NCI-H226 (cell line): ENCODE results near the gene COLEC12.
A peak's percentile ranks its signal among the peaks of the same experiment; 100 is the strongest.

Experiments
- DNase-seq: peaks from one replicate; pipeline ENCODE4 v3.0.0-alpha.2; 2015

Gene COLEC12

GRCh38 chr18:382423-382984 is 118.0 kb downstream of the COLEC12 start:
- no peak for DNase-seq

GRCh38 chr18:379681-380330 is 120.7 kb downstream of the COLEC12 start:
- DNase-seq, result no peak

DNA sequence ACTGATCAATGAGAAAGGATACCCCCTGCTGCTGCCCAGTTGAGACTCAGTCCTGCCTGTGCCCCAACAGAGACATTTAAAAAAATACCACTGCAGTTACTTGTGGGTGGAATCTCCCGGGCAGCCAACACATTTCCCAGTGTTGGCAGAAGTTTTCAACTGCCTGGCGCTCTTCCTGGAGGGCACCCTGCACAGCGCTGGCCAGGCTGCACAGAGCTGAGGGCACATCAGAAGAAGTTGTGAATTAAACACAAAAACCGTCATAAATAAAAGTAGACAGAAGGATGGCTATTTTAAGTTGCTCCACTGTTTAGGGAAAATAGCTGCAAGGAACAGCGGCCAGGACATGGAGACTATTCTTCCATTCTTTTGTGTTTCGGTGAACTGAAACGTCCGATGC is 122.4 kb downstream of the COLEC12 start:
- DNase-seq, result no peak

GRCh38 chr18:377088-377487 is 123.4 kb downstream of the COLEC12 start:
- no peak for DNase-seq

DNA sequence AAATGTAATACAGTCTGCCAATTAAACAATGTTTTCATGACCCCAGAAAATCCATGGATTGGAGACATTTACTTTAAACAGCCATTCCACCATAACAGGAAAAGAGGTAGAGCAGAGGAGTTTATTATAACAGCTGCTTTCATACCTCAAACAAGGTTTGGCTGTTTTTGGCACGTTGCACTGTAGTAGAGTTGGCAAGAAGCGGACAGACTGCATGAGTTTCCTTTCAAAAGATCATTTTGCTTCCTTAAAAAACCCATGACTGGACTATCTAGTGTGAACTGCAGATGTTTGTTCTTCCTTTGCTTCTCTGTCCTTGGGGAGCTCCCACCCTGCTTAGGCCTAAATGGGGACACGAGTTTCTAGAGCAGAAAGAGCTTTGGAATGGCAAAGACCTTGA is 124.2 kb downstream of the COLEC12 start:
- DNase-seq, result no peak

DNA sequence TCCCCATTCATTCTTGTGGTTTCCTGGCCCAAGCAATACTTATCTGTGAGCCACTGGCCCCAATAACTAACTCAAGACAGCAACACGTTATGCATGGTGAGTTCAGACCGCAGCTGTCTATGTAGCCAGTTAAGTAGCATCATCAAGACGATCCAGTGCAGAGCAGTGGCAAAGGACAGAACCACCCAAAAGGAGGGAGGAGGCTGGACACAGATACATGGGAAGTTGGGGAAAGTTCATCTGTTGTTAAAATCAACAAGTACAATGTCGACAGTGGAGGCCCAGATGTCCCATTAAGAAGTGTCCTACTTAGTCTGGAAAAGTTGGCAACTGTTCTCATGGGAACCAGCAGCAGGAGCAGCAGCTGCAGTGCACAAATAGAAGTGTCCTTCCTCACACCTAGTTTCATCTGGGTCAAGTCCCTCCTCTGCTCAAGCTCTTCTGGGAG is 125.8 kb downstream of the COLEC12 start:
- no peak for DNase-seq

DNA sequence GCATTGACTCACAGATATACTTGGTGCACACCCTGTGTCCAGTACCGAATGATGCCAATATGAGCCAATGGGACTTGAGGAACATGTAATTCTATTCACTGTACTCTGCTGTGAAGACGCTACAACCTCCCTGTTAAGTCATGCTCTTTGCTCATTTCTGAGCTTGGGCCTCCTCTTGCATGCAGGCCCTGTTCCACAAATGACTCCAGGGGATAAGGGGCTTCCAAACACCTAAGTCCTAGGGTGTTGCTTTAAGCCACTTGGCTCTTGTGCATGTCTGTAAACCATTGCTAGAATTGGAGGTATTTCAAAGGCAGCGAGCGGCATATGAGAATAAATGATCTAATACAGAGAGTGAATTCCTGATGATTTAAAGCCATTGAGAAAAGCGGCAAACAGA is 126.7 kb downstream of the COLEC12 start:
- no peak for DNase-seq

DNA sequence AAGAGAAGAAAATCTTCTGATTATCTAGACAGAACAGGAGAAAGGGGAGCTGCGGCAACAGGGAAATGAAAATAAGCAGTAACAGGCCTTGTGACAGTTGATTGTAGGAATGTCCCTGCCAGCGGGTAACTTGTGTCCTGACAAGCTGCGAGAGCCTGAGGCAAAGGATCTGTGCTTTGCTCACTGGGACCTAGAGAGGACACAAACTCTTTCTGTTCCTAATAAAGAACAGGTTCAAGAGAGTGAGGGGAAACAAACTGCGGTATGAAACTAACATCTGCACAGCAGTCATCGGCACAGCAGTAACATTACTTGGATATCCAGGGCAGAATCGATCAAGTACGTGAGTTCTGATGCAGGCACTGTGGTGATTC is 128.9 kb downstream of the COLEC12 start:
- DNase-seq, result no peak

- DNase-seq, result no peak
Measured at GRCh38 chr18:370751-371608, 129.5 kb downstream of the COLEC12 start.

DNA sequence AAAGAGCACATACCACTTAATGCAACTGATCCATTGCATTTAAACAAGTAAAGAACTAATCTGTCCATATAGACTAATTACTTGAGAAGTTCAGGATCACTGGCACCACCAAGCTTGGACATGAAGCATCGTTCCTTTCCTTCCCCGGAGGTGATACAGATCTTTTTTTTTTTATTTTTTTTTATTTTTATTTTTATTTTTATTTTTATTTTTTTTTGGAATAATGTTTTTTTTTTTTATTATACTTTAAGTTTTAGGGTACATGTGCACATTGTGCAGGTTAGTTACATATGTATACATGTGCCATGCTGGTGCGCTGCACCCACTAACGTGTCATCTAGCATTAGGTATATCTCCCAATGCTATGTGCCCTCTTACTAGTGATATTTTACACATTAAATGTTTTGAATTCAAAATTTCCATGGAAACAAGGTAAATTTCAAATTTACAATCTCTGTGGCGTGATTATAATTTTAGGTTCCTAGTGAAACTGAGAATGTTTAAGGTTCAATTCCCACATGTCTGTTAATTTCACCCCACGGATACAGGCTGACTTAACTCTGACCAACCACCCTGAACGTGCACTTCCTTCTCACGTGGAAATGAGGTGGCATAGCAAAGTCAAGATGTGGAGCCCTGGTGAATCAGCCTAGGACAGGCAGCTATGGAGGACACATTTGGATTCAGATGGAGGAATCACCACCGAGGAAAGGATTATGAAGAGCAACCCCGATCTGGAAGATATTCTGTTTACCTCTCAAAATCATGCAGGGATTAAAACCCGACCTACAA is 131.1 kb downstream of the COLEC12 start:
- no peak for DNase-seq

GRCh38 chr18:366466-367061 is 133.9 kb downstream of the COLEC12 start:
- DNase-seq, result no peak

- peak; percentile 34 for DNase-seq
Measured at GRCh38 chr18:365651-366050, 134.8 kb downstream of the COLEC12 start.

GRCh38 chr18:364256-364826 is 136.2 kb downstream of the COLEC12 start:
- DNase-seq, result no peak

DNA sequence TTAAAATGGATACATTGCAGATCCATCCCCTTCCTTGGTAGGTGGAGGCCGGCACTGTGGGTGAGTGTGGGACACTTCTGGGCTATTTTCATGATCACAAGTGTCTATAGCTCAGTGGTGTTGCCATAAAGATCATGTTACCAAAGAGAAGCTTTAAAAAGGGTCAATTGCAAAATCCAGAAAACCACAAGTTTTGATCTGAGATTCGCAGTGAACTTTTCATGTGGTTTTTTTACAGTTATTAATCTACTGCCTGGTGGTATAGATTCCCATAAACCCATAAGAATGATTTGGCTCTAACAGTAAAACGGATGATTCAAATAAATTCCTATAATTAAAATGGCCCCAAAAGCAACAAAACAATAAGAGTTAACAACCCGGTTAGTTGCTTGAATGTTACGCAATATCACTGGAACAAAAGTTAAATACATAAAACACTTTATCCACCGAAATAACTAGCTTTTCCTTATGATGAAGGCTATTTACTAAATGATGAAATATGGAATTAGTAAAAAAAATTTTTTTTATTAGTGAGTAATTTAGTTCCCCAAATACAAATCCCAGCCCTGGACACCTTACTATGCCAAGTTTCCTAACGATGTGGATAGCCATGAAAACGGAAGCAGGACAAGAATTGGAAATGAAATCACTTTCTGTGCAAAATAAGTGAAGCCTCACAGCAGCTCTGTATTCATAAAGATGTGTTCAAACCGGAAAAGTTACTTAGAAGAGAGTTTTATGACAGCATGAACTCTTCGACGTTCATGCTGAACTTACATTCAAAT is 137.0 kb downstream of the COLEC12 start:
- DNase-seq, result no peak

DNA sequence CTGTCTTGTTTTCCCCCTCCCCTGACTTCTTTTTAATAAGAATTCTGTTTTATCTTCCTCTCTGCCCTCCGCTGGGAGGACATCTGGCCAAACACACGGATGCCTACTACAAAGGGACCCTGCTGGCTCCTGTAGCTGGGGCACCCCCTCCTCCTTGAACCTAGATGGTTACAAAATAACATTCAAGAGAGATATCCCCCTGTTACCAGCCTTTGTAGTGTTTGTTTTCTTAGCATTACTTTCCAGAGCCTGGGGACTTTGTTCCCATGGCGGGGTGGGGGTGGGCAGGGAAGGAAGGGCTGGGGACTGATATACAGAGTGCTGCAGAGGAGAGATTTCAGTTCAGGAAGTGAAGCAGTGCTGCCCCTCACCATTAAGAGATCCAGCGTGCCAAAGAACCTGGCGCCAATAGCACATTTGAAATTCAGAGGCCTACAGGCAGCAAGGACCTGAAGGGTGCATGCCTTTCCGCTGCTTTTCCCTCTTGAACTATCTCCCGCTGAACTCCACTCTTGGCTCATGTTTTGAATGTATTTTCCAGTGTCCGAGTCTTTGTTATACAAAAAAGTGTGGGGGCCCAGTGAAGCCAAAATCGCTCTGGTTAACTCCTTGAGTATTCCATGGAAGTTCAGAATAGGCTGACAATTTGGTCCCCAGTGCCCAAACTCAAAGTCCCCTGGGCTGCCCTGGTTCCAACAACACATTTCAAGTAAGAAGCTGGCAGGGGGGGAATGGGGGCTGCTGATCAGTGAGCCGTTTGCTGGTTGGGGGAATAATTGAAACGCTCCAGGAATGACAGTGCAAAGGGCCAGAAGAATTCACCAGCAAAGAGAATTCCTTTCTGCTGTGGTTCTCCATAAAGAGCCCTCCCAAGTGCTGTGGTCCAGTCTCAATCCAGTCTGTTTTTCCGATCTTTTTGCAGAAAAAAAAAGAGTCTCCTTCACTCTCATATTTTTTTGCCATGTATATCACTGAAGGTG is 137.9 kb downstream of the COLEC12 start:
- DNase-seq, result no peak

DNA sequence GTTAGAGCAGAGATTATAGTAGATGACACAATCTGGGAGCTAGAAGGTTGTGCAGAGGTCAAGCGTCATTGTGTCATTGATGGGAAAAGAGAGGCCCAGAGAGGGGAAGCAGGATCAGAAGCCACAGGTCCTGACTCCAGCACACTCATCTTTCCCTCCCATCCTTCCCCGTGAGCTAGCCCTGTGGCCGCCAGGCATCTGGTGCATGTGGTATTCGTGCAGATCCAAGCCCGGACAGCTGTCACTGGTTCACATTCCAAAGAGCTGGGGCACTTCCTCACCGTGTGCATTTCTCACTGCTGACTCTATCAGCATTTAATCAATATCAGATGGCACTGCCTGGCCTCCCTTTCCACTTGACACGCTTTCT is 138.6 kb downstream of the COLEC12 start:
- no peak for DNase-seq

DNA sequence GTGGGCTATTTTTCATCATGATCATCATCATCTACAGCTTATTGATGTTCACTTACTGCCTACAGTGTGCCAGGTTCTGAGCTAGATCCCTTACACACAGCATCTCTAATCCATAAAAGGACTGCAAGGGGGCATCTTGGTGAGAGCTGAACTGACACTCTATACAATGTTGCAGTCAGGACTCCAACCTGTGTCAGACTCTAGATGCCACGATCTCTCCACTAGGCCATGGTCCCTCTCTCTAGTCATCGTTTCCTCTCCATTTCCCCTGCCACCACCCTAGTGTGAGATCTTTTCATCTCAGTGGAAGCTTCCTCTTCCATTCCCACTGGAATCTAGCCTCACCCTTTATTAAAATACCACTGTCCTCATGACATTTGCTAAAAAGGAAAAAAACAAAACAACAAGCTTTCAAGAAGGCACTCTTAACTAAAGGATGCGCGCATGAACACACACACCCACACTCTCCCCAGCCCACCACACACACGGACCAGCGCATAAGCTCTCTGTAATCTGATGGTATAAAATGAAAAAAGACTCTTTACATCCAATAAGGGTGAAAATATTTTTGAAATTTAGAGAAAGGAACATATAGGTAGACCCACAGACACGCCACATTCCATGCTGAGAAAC is 139.3 kb downstream of the COLEC12 start:
- DNase-seq, result no peak

- no peak for DNase-seq
Measured at GRCh38 chr18:360676-361075, 139.8 kb downstream of the COLEC12 start.

DNA sequence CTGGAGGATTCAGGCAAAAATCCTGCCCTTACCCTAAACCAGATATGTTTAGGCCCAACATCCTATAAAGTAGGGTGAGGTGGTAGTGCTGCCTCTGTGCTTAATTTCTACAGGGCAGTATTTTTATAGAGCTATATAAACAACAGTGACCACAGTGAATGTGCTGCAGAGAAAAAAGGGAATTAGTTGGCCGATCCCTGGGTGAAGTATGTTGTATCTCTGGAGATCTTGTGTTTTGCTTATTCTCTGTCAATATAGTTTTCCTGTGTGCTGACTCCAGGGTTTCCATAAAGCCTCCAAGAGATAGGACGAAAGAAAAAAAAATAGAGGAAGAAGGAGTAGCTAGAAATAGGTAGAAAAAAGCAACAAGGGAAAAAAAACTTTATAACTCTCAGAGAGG is 143.7 kb downstream of the COLEC12 start:
- no peak for DNase-seq

GRCh38 chr18:355678-356077 is 144.8 kb downstream of the COLEC12 start:
- DNase-seq, result no peak
